Right lobe of liver (tissue), 4 donors: ENCODE measurements around the gene PC.

Experiments used
- CTCF ChIP-seq, 4 donors: fragments of 200-600 bp in 3 of 4; fragments of 450-650 bp in 1 of 4; IDR thresholded peaks; one replicate each; pipeline versions ENCODE4 v1.5.1 to v1.8.0; 2016 to 2022; ENCODE audit warnings: antibody characterized with exemption in 4 of 4, mild to moderate bottlenecking in 2 of 4
- POLR2A ChIP-seq: fragments of 450-650 bp; IDR thresholded peaks from one replicate; pipeline ENCODE4 v1.6.1; 2017; ENCODE audit warnings: antibody characterized with exemption, mild to moderate bottlenecking
- donor health status: DM: no; HTN: no; CAD: no.
- donor health status: DM: no; HTN: no; CAD: no.
- donor health status: DM: no; HTN: yes; CAD: no.

GRCh38 chr11:66979336-66979980 is 21.3 kb upstream of the PC start:
- TF ChIP-seq CTCF (IDR thresholded peaks at IDR 0.05) (no peak), POLR2A (no peak)
